Heart right ventricle (tissue), 16 donors: ENCODE results near the gene RAPGEF5. TPM values are rescaled to one million over a fixed set of nuclear protein-coding genes. Genes with fewer than 3 reads are reported as not detected.

Source experiments
- ATAC-seq, 8 donors: fragments of 200-7000 bp; cut with Tn5 transposase; one replicate each; pipeline ENCODE4 v1.9.1; 2020; ENCODE audit warnings: mild to moderate bottlenecking in 8 of 8, moderate library complexity in 8 of 8, moderate number of reproducible peaks in 1 of 8
- DNase-seq, 2 donors: peaks; one replicate each; pipeline ENCODE4 v3.0.0-alpha.2; 2020
- H3K27ac ChIP-seq, 10 donors: fragments of 200-600 bp; sonication (generic) in 2 of 10; one replicate each; pipeline versions ENCODE4 v1.5.0 to v1.8.0; 2020 to 2022; ENCODE audit warnings: mild to moderate bottlenecking in 3 of 10
- H3K27me3 ChIP-seq, 7 donors: fragments of 200-600 bp; one replicate each; pipeline ENCODE4 v1.8.0; 2021 to 2022; ENCODE audit warnings: mild to moderate bottlenecking in 2 of 7
- H3K36me3 ChIP-seq, 9 donors: fragments of 200-600 bp; sonication (generic) in 1 of 9; one replicate each; pipeline versions ENCODE4 v1.5.0 to v1.8.0; 2020 to 2022; ENCODE audit warnings: mild to moderate bottlenecking in 2 of 9
- H3K4me1 ChIP-seq, 9 donors: fragments of 200-600 bp; sonication (generic) in 1 of 9; one replicate each; pipeline versions ENCODE4 v1.5.0 to v1.8.0; 2020 to 2022; ENCODE audit warnings: mild to moderate bottlenecking in 4 of 9
- H3K4me3 ChIP-seq, 10 donors: fragments of 200-600 bp; sonication (generic) in 2 of 10; one replicate each; pipeline versions ENCODE4 v1.5.0 to v1.8.0; 2020 to 2022; ENCODE audit warnings: mild to moderate bottlenecking in 7 of 10, moderate library complexity in 2 of 10
- H3K9me3 ChIP-seq, 11 donors: fragments of 200-600 bp in 10 of 11; sonication (generic) in 2 of 11; one replicate each; pipeline versions ENCODE4 v1.5.0 to v1.8.0; 2013 to 2022; ENCODE audit warnings: mild to moderate bottlenecking in 2 of 11, control low read depth in 1 of 11, moderate library complexity in 1 of 11
- whole genome bisulfite sequencing, 2 donors: extraction: QIAGEN DNeasy Blood & Tissue Kit; methylation state at CpG; one replicate each; pipeline ENCODE4 v1.1.7; 2013; ENCODE audit warnings: inconsistent platforms in 1 of 2; 5-methylcytosine and 5-hydroxymethylcytosine counted together
- intact Hi-C, 10 donors: fragments of 100-400 bp; cut with DNase I; formaldehyde crosslinking; loops; one replicate each; pipeline versions ENCODE4 v1.11.1 to v1.14.2; 2022
- polyA plus RNA-seq, 2 donors: library from polyadenylated mRNA; stranded (reverse); fragments of 200-250 nt; gene quantifications; one replicate each; pipeline ENCODE4 v1.2.3, GENCODE V29; 2013
- total RNA-seq, 10 donors: library from RNA; stranded (reverse); fragmentation: NEBNext Ultra II Directional in 3 of 10; extraction: Animal tissue kit (Norgen Biotek cat#: 25700) in 3 of 10; gene quantifications; one replicate each; pipeline versions ENCODE4 v1.2.1 to v1.2.4, GENCODE V29; 2021 to 2023
- TF ChIP-seq, protein P1 (sequence below), 9 donors: fragments of 200-600 bp; sonication (generic) in 2 of 9; IDR thresholded peaks; one replicate each; pipeline versions ENCODE4 v1.5.0 to v1.8.0; 2021 to 2022; ENCODE audit warnings: antibody characterized with exemption in 9 of 9, mild to moderate bottlenecking in 5 of 9, moderate library complexity in 1 of 9
- donor health status: Arrhythmogenic right ventricular cardiomyopathy.
- donor health status: ischemic (EF 13 %, LVEDD 7.1; RV severe dilation, severe dysfunction).
- donor health status: healthy with polysubstance abuse.
- donor health status: DM: no; HTN: yes; CAD: no.
- donor health status: DM: no; HTN: no; CAD: no.
- donor health status: ischemic (EF 25% LVEDD 6.9; RV normal size, moderate dysfunction).
- donor health status: ischemic (EF 25% LVEDD 5.7; RV mildly dilated, moderate dysfunction).
- donor health status: healthy.
- donor health status: DM: yes; HTN: yes; CAD: no.
- donor health status: Ischemic cardiomyopathy.
- donor health status: ischemic (EF 35%, LVEDD 5.7; RV mildly dilated, moderate dysfunction).
- donor health status: nonischemic (EF 11% LVEDD 7.7; RV severe dilation, severe dysfunction).
- donor health status: DM: yes; HTN: yes; CAD: no.
- donor health status: PGD.
- donor health status: ischemic (EF 29% LVEDD 5.4; RV normal size, mild dysfunction).
- donor health status: nonischemic (EF 23%, LVEDD 6.1; RV moderate dilation, normal function).

Gene RAPGEF5
- total and polyA plus RNA-seq, 12 donors: 4.3 to 33.3 (median 14.3) TPM

DNA sequence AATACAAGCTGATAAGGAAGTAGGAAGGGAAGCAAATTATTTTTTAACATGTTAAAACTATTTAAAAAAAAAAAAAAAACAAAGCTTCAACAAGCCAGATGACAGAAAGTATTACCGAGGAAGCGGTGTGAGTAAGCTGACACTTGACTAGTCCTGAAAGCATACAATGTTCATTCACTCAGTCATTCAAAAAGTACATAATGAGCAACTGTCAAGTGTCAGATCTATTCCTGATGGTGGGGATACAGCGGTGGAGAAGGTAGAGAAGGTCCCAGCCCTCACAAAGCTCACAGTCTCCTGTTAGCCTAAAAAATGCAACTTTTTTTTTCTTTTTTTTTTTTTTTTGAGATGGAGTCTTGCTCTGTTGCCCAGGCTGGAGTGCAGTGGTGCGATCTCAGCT lies 40.0 kb downstream of the RAPGEF5 start:
- no peak for DNase-seq
- no peaks in the 10 kb centered on the region for H3K27me3 ChIP-seq
- WGBS, 2 donors: 89 to 93% methylated on average over 4 of the region's 4 CpGs
- peaks cover 0 to 12% (median 0%) of the 10 kb centered on the region in 9 donors for H3K4me1 ChIP-seq
- TF ChIP-seq, protein P1, sequence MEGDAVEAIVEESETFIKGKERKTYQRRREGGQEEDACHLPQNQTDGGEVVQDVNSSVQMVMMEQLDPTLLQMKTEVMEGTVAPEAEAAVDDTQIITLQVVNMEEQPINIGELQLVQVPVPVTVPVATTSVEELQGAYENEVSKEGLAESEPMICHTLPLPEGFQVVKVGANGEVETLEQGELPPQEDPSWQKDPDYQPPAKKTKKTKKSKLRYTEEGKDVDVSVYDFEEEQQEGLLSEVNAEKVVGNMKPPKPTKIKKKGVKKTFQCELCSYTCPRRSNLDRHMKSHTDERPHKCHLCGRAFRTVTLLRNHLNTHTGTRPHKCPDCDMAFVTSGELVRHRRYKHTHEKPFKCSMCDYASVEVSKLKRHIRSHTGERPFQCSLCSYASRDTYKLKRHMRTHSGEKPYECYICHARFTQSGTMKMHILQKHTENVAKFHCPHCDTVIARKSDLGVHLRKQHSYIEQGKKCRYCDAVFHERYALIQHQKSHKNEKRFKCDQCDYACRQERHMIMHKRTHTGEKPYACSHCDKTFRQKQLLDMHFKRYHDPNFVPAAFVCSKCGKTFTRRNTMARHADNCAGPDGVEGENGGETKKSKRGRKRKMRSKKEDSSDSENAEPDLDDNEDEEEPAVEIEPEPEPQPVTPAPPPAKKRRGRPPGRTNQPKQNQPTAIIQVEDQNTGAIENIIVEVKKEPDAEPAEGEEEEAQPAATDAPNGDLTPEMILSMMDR (IDR thresholded peaks at IDR 0.05): no peak
- intact Hi-C loops: no loop called here
- H3K36me3 ChIP-seq: no peaks in the 10 kb centered on the region
- no peak overlapping the region for H3K27ac ChIP-seq
- H3K4me3 ChIP-seq: no peak overlapping the region
- ATAC-seq: no peak
- no peaks in the 10 kb centered on the region for H3K9me3 ChIP-seq

DNA sequence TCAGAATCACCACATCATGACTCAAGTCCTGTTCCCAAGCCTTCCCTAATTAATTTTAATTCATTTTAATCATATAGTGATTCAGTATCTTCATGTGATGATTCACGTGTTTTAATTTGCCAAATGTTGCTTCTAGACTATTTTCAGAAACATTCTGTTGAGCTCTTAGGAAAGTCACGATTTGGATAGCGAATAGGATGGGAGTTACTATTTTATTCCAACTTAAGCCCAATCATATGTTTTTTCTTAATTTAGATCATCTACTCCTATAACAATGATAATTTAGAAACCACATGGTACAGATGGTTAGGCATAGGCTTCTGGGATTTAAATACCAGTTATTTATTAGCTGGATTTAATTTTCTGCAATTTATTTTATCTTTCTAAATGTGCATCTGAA lies 49.1 kb downstream of the RAPGEF5 start:
- no peaks in the 10 kb centered on the region for H3K4me1 ChIP-seq
- TF ChIP-seq, protein P1 (IDR thresholded peaks at IDR 0.05): no peak
- intact Hi-C loops: loop anchor here in 1 of 10 donors (10.0 kb wide), 1 partner anchor 63 kb away; no protein-coding TSS in a partner anchor
- H3K9me3 ChIP-seq: peaks cover 0 to 17% (median 0%) of the 10 kb centered on the region in 11 donors
- no peak for DNase-seq
- no peak for ATAC-seq
- no peak overlapping the region for H3K4me3 ChIP-seq
- no peaks in the 10 kb centered on the region for H3K27me3 ChIP-seq
- 85 to 89% methylated on average over 3 of the region's 3 CpGs for WGBS, 2 donors
- H3K36me3 ChIP-seq: peaks cover 0 to 8% (median 0%) of the 10 kb centered on the region in 9 donors
- H3K27ac ChIP-seq: no peak overlapping the region

DNA sequence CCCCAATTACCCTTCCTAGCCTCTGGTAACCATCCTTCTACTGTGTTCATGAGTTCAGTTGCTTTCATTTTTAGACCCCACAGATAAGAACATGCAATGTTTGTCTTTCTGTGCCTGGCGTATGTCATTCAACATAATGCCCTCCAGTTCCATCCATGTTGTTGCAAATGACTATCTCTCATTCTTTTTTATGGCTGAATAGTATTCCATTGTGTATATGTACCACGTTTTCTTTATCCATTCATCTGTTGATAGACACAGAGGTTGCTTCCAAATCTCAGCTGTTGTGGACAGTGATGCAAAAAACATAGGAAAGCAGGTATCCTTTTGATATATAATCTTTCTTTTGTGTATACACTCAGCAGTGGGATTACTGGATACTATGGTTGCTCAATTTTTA lies 51.2 kb downstream of the RAPGEF5 start:
- ATAC-seq (no peak), DNase-seq (no peak)
- Histone ChIP-seq H3K4me1 (no peaks in the 10 kb centered on the region), H3K9me3 (peaks cover 0 to 17% (median 0%) of the 10 kb centered on the region in 11 donors), H3K27me3 (no peaks in the 10 kb centered on the region), H3K27ac (no peak overlapping the region), H3K36me3 (peaks cover 0 to 8% (median 0%) of the 10 kb centered on the region in 9 donors), H3K4me3 (no peak overlapping the region)
- intact Hi-C loops: loop anchor here in 1 of 10 donors (10.0 kb wide), 1 partner anchor 61 kb away; no protein-coding TSS in a partner anchor
- TF ChIP-seq, protein P1 (IDR thresholded peaks at IDR 0.05): no peak
- whole genome bisulfite sequencing, 2 donors: 91 to 94% methylated on average over 2 of the region's 2 CpGs

DNA sequence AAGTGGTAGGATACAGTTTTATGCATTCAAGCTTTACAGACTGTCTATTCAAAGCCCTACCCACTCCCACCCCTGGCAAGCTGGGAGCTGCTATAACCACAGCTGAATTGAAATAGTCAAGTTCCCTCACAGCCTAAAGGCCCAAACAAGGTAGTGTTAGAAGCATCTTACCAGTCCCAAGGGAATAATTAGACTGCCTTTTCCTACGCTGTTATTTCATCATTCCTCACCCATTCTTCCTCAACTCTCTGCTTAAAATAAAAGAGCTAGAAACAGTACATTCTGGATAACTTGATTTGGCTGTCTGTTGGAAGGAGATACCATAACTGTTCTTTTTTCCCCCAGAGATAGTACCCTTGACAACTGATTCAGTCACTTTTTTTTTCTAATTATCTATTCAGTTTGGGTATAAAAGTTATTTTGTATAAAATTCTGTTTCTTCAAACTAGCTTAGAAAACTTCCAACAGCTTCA lies 54.0 kb downstream of the RAPGEF5 start:
- TF ChIP-seq, protein P1 (IDR thresholded peaks at IDR 0.05): no peak
- DNase-seq (no peak), ATAC-seq (peak in 2 of 8 donors; percentile 25 to 41)
- Histone ChIP-seq H3K27ac (no peak overlapping the region), H3K4me3 (no peak overlapping the region), H3K27me3 (no peaks in the 10 kb centered on the region), H3K9me3 (peaks cover 0 to 17% (median 0%) of the 10 kb centered on the region in 11 donors), H3K4me1 (no peaks in the 10 kb centered on the region), H3K36me3 (peaks cover 0 to 8% (median 0%) of the 10 kb centered on the region in 9 donors)
- WGBS, 2 donors: 52 to 69% methylated on average over 1 of the region's 1 CpG
- intact Hi-C loops: loop anchor here in 1 of 10 donors (10.0 kb wide), 1 partner anchor 58 kb away; no protein-coding TSS in a partner anchor
